ENCODE data around the gene STXBP6.

The STXBP6 gene

GRCh38 chr14:24913746-24914145, 136.2 kb downstream of the STXBP6 start:
- TF ChIP-seq, protein P1, sequence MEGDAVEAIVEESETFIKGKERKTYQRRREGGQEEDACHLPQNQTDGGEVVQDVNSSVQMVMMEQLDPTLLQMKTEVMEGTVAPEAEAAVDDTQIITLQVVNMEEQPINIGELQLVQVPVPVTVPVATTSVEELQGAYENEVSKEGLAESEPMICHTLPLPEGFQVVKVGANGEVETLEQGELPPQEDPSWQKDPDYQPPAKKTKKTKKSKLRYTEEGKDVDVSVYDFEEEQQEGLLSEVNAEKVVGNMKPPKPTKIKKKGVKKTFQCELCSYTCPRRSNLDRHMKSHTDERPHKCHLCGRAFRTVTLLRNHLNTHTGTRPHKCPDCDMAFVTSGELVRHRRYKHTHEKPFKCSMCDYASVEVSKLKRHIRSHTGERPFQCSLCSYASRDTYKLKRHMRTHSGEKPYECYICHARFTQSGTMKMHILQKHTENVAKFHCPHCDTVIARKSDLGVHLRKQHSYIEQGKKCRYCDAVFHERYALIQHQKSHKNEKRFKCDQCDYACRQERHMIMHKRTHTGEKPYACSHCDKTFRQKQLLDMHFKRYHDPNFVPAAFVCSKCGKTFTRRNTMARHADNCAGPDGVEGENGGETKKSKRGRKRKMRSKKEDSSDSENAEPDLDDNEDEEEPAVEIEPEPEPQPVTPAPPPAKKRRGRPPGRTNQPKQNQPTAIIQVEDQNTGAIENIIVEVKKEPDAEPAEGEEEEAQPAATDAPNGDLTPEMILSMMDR (IDR thresholded peaks at IDR 0.05; ENCODE audit: low read depth, low read length) = no peak
- TF ChIP-seq MAX (IDR thresholded peaks at IDR 0.05; ENCODE audit: low read depth, low read length) = no peak
- TF ChIP-seq POLR2A (IDR thresholded peaks at IDR 0.05; ENCODE audit: extremely low read depth, insufficient read length) = no peak
- no peak for TF ChIP-seq MYC (IDR thresholded peaks at IDR 0.05; ENCODE audit: low read depth, low read length)
- no peak overlapping the region for H3K4me3 ChIP-seq (ENCODE audit: low read depth, low read length)
- DNase-seq (ENCODE audit: low read depth) = no peak

- H3K4me3 ChIP-seq (ENCODE audit: low read depth, low read length) = no peak overlapping the region
- no peak for DNase-seq (ENCODE audit: low read depth)
- TF ChIP-seq MYC (IDR thresholded peaks at IDR 0.05; ENCODE audit: low read depth, low read length) (no peak), POLR2A (IDR thresholded peaks at IDR 0.05; ENCODE audit: extremely low read depth, insufficient read length) (no peak), MAX (IDR thresholded peaks at IDR 0.05; ENCODE audit: low read depth, low read length) (no peak)
- TF ChIP-seq, protein P1 (IDR thresholded peaks at IDR 0.05; ENCODE audit: low read depth, low read length) = no peak
Observed at GRCh38 chr14:24913021-24913420, 136.9 kb downstream of the STXBP6 start.

- no peak for DNase-seq (ENCODE audit: low read depth)
- no peak overlapping the region for H3K4me3 ChIP-seq (ENCODE audit: low read depth, low read length)
- TF ChIP-seq, protein P1 (IDR thresholded peaks at IDR 0.05; ENCODE audit: low read depth, low read length) = no peak
- TF ChIP-seq MAX (IDR thresholded peaks at IDR 0.05; ENCODE audit: low read depth, low read length) (no peak), MYC (IDR thresholded peaks at IDR 0.05; ENCODE audit: low read depth, low read length) (no peak), POLR2A (IDR thresholded peaks at IDR 0.05; ENCODE audit: extremely low read depth, insufficient read length) (no peak)
Observed at GRCh38 chr14:24911324-24912109, 138.4 kb downstream of the STXBP6 start.

- DNase-seq (ENCODE audit: low read depth) = no peak
- no peak overlapping the region for H3K4me3 ChIP-seq (ENCODE audit: low read depth, low read length)
- TF ChIP-seq MAX (IDR thresholded peaks at IDR 0.05; ENCODE audit: low read depth, low read length) (no peak), POLR2A (IDR thresholded peaks at IDR 0.05; ENCODE audit: extremely low read depth, insufficient read length) (no peak), MYC (IDR thresholded peaks at IDR 0.05; ENCODE audit: low read depth, low read length) (no peak)
- TF ChIP-seq, protein P1 (IDR thresholded peaks at IDR 0.05; ENCODE audit: low read depth, low read length) = no peak
Observed at GRCh38 chr14:24910408-24910986, 139.4 kb downstream of the STXBP6 start.

GRCh38 chr14:24909523-24910302, 140.2 kb downstream of the STXBP6 start:
- TF ChIP-seq MYC (IDR thresholded peaks at IDR 0.05; ENCODE audit: low read depth, low read length) (no peak), POLR2A (IDR thresholded peaks at IDR 0.05; ENCODE audit: extremely low read depth, insufficient read length) (no peak), MAX (IDR thresholded peaks at IDR 0.05; ENCODE audit: low read depth, low read length) (no peak)
- TF ChIP-seq, protein P1 (IDR thresholded peaks at IDR 0.05; ENCODE audit: low read depth, low read length) = no peak
- DNase-seq (ENCODE audit: low read depth) = no peak
- no peak overlapping the region for H3K4me3 ChIP-seq (ENCODE audit: low read depth, low read length)

Data from NB4 (cell line).